GM13976 (cell line): ENCODE measurements around the gene PATZ1.
"Not testable (repeated sequence)": the region's sequence is repeated elsewhere in the genome, so short reads cannot be mapped to it uniquely, and the experiment has no call there.

Source experiments
- DNase-seq: peaks from one replicate; pipeline ENCODE4 v3.0.0; 2012; ENCODE audit warnings: low spot score
- in situ Hi-C: fragments of 300-500 bp; cut with MboI; formaldehyde crosslinking; loops from one replicate; pipeline ENCODE4 v1.12.0; 2022; ENCODE audit warnings: low sequenced_read_pairs, mixed read lengths, inconsistent platforms; ENCODE audit not compliant: unreplicated experiment
- TF ChIP-seq, protein P1 (sequence below): IDR thresholded peaks from 2 replicates; pipeline ENCODE4 v1.5.1; 2012; ENCODE audit warnings: borderline replicate concordance, mild to moderate bottlenecking; ENCODE audit not compliant: insufficient read depth; ENCODE audit errors: extremely low read depth, missing control alignments, control extremely low read depth

Gene PATZ1, protein sequence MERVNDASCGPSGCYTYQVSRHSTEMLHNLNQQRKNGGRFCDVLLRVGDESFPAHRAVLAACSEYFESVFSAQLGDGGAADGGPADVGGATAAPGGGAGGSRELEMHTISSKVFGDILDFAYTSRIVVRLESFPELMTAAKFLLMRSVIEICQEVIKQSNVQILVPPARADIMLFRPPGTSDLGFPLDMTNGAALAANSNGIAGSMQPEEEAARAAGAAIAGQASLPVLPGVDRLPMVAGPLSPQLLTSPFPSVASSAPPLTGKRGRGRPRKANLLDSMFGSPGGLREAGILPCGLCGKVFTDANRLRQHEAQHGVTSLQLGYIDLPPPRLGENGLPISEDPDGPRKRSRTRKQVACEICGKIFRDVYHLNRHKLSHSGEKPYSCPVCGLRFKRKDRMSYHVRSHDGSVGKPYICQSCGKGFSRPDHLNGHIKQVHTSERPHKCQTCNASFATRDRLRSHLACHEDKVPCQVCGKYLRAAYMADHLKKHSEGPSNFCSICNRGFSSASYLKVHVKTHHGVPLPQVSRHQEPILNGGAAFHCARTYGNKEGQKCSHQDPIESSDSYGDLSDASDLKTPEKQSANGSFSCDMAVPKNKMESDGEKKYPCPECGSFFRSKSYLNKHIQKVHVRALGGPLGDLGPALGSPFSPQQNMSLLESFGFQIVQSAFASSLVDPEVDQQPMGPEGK

DNA sequence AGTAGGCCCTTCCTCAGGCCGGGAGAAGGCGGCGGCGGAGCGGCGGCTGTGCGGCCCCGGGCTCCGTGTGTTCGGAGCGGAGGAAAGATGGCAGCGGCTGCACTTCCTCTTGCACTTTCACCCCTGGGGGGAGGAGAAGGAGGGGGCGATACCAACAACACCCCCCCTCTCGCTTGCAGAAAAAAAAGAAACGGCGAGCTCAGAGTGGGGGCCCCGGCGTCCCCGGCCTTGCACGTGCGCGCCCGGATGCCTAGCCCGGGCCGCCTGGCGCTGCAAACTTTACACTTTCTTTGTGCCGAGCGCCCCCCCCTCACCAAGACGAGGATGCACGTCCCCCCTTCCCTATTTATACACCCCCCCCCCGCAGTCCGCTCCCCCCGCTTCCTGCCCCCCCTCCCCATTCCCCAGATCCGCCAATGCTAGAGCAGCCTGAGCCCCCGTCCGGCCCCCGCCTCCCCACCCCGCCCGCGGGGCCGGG lies at the start of gene PATZ1:
TSS of gene PATZ1 (minus strand) at position 92 of the 478 bp plus-strand sequence. CDS start 744 bp downstream, outside the sequence.
- peak; percentile 91 for DNase-seq
- in situ Hi-C loops = no loop called here
- TF ChIP-seq, protein P1, sequence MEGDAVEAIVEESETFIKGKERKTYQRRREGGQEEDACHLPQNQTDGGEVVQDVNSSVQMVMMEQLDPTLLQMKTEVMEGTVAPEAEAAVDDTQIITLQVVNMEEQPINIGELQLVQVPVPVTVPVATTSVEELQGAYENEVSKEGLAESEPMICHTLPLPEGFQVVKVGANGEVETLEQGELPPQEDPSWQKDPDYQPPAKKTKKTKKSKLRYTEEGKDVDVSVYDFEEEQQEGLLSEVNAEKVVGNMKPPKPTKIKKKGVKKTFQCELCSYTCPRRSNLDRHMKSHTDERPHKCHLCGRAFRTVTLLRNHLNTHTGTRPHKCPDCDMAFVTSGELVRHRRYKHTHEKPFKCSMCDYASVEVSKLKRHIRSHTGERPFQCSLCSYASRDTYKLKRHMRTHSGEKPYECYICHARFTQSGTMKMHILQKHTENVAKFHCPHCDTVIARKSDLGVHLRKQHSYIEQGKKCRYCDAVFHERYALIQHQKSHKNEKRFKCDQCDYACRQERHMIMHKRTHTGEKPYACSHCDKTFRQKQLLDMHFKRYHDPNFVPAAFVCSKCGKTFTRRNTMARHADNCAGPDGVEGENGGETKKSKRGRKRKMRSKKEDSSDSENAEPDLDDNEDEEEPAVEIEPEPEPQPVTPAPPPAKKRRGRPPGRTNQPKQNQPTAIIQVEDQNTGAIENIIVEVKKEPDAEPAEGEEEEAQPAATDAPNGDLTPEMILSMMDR = no peak

DNA sequence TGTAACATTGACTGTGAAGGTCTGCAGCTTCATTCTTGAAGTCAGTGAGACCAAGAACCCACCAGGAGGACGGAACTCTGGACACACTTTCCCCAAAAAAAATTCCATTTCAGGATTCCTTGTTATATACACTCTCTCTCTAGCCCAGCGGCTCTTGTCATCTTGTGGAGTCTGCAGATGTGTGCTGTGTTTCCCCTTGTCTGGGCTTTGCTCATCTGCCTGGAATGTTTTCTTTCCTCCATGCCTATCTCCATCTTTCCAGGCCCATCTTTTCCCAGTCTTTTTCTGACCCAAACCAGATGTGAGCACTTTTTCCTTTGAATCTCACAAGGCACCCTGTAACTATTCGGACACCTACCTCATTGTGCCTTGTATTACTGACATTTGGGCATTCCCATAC lies 48.2 kb upstream of the PATZ1 start:
- in situ Hi-C loops = no loop called here
- no peak for DNase-seq
- TF ChIP-seq, protein P1 = no peak

DNA sequence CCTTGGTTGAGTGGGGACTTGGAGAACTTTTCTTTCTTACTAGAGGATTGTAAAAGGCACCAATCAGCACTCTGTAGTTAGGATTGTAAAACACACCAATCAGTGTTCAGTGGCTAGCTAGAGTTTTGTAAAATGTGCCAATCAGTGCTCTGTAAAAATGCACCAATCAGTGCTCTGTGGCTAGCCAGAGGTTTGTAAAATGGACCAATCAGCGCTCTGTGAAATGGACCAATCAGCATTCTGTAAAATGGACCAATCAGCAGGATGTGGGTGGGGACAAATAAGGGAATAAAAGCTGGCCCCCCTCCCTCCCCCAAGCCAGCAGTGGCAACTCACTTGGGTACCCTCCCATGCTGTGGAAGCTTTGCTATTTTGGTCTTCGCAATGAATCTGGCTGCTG lies 47.7 kb upstream of the PATZ1 start:
- in situ Hi-C loops = no loop called here
- TF ChIP-seq, protein P1 = no peak
- no peak for DNase-seq

DNA sequence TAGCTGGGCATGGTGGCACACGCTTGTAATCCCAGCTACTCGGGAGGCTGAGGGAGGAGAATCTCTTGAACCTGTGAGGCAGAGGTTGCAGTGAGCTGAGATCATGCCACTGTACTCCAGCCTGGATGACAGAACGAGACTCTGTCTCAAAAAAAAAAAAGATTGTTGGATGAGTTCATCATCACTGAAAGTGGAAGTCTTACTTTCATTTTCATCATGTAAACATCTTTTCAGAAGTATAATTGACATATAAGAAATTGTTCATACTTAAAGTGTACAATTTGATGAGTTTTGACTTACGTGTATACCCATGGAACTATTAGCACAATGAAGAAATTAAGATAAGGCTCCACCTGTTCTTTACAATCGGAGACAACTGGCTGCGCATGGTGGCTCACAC lies 32.5 kb upstream of the PATZ1 start:
- DNase-seq, in situ Hi-C loops: not testable (repeated sequence)

DNA sequence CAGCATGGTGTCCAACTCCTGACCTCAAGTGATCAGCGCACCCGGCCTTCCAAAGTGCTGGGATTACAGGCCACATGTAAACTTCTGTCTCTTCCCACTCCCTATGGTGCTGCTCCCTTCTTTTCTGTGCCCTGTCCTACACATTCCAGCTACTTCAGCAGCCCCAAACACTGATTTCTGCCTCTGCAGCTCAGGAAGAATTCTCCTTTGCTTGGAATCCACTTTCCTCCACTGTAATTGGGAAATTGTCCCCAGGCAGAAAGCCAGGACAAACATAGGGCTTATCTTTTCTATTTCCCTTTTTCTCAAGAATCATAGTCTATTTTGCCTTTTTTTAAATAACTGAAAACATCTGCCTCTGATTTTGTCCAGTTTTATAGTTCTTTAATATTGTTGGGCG lies 32.0 kb upstream of the PATZ1 start:
- DNase-seq = no peak
- TF ChIP-seq, protein P1 = no peak
- in situ Hi-C loops = no loop called here

DNA sequence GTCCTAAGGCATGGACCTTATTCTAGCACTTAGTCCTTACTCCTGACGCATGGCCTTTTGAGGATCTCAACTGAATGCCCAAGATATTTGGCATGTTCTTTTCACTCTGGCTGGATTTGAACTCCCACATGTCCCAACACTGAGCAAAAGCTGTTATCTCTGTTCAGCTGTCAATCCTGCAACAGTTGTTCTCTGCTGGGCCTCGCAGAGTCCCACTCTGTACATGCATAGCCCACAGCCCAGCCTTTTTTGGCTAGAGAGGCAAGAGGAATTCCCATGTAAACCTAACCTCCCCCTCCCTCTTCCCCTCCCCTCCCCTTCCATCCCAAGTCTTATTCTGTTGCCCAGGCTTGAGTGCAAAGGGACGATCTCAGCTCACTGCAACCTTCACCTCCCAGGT lies 31.5 kb upstream of the PATZ1 start:
- in situ Hi-C loops = no loop called here
- DNase-seq = no peak
- TF ChIP-seq, protein P1 = no peak

DNA sequence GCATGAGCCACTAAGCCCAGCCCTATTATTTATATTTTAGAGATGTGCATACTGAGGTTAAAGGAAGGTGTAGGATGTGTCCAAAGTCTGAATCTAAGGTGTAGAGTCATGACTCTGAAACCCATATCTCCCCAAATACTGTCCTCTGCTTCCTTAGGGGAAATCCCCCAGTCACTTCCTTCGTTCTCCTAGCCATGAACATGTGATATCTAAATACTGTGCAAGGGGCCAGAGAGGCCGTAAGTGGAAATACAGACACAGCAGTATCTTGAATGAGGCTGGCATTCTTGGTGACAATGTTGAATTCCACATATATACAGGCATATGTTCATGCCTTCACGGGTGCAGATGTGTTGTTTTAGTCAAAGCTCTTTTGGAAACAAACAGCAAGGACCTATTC lies 21.3 kb upstream of the PATZ1 start:
- DNase-seq = no peak
- in situ Hi-C loops = no loop called here
- TF ChIP-seq, protein P1 = no peak
